GM12878 (cell line): ENCODE results near the gene GPR4. TPM values are rescaled to one million over a fixed set of nuclear protein-coding genes. Genes with fewer than 3 reads are reported as not detected.

Source experiments
- ATAC-seq: fragments of 200-7000 bp; cut with Tn5 transposase; 3 replicates; pipeline ENCODE4 v1.9.1; 2020; ENCODE audit warnings: mild to moderate bottlenecking, moderate library complexity
- BruUV-seq: library from RNA; stranded (reverse); fragments of 400-500 nt; replicated peaks from 2 replicates; lab custom pipeline; 2021; lab: Mats Ljungman, UMichigan
- CTCF ChIA-PET: fragments of 300-600 bp; sonication (Branson Sonifier 250); formaldehyde crosslinking; extraction: SDS; loops from one replicate; lab custom pipeline; 2021; ENCODE audit warnings: inconsistent platforms; lab: Yijun Ruan, JAX
- POLR2A ChIA-PET: fragments of 350-600 bp; formaldehyde crosslinking; extraction: SDS; loops from one replicate; lab custom pipeline; 2021; ENCODE audit warnings: inconsistent platforms; lab: Charles Lee
- RAD21 ChIA-PET: fragments of 300-600 bp; sonication (Branson Sonifier 250); formaldehyde crosslinking; loops from one replicate; lab custom pipeline; 2023; ENCODE audit warnings: antibody characterized with exemption; ENCODE audit not compliant: unreplicated experiment; lab: Charles Lee
- SMC1A ChIA-PET: fragments of 300-600 bp; sonication (Branson Sonifier 250); formaldehyde crosslinking; loops from one replicate; lab custom pipeline; 2023; ENCODE audit not compliant: unreplicated experiment, uncharacterized antibody; lab: Charles Lee
- DNase-seq: peaks from one replicate; pipeline ENCODE4 v3.0.0-alpha.2; 2011; ENCODE audit warnings: low read depth, low spot score
- FAIRE-seq: peaks from 3 replicates; lab custom pipeline; 2011; peaks lifted over from hg19 to GRCh38; lab: Jason Lieb, UNC
- H2AFZ ChIP-seq: 2 replicates; pipeline ENCODE4 v1.6.0; 2011; ENCODE audit warnings: low read depth, low read length, control low read depth; ENCODE audit not compliant: control insufficient read depth
- H3K27ac ChIP-seq: 2 replicates; pipeline ENCODE4 v1.5.1; 2011; ENCODE audit warnings: control low read depth; ENCODE audit not compliant: control insufficient read depth, insufficient read depth
- H3K27me3 ChIP-seq, 2 experiments: replicated peaks in 1 of 2; 2 replicates each; pipeline versions ENCODE4 v1.6.0 to v1.6.1; 2011; ENCODE audit warnings: low read length in 1 of 2; ENCODE audit not compliant: control insufficient read depth in 2 of 2, insufficient read depth in 2 of 2
- H3K36me3 ChIP-seq, 2 experiments: 2 replicates each; pipeline ENCODE4 v1.5.1; 2011; ENCODE audit warnings: low read length in 1 of 2; ENCODE audit not compliant: control insufficient read depth in 2 of 2, insufficient read depth in 2 of 2
- H3K4me1 ChIP-seq: 2 replicates; pipeline ENCODE4 v1.6.1; 2011; ENCODE audit warnings: mild to moderate bottlenecking, low read length, moderate library complexity, mixed read lengths; ENCODE audit not compliant: control insufficient read depth, insufficient read depth
- H3K4me2 ChIP-seq: 2 replicates; pipeline ENCODE4 v1.6.0; 2011; ENCODE audit warnings: control low read depth; ENCODE audit not compliant: control insufficient read depth, insufficient read depth
- H3K4me3 ChIP-seq: fragments of 200-600 bp; sonication (generic); 2 replicates; pipeline ENCODE4 v1.5.1; 2016
- H3K79me2 ChIP-seq: 2 replicates; pipeline ENCODE4 v1.6.0; 2011; ENCODE audit warnings: low read length; ENCODE audit not compliant: control insufficient read depth, insufficient read depth
- H3K9ac ChIP-seq: 2 replicates; pipeline ENCODE4 v1.8.0; 2011; ENCODE audit warnings: low read length, control low read depth, mixed read lengths; ENCODE audit not compliant: control insufficient read depth, insufficient read depth
- H3K9me3 ChIP-seq: replicated peaks from 3 replicates; pipeline ENCODE4 v1.5.1; 2011; ENCODE audit warnings: mild to moderate bottlenecking, low read length; ENCODE audit not compliant: control insufficient read depth, insufficient read depth
- H4K20me1 ChIP-seq: 2 replicates; pipeline ENCODE4 v1.6.0; 2011; ENCODE audit not compliant: control insufficient read depth, insufficient read depth
- ETV6 ChIP-seq, 2 experiments: fragments of 450-650 bp in 1 of 2; IDR thresholded peaks in 1 of 2; conservative IDR thresholded peaks in 1 of 2; 2 replicates each; pipeline ENCODE4 v1.6.1; 2014; ENCODE audit warnings: antibody characterized with exemption in 1 of 2, borderline replicate concordance in 1 of 2, low read depth in 1 of 2, mild to moderate bottlenecking in 1 of 2, moderate library complexity in 1 of 2
- FOXM1 ChIP-seq: IDR thresholded peaks from 2 replicates; pipeline ENCODE4 v1.6.1; 2012; ENCODE audit warnings: low read depth, mild to moderate bottlenecking, inconsistent platforms, low read length, moderate library complexity
- JUND ChIP-seq: IDR thresholded peaks from 2 replicates; pipeline ENCODE4 v1.6.1; 2012; ENCODE audit warnings: low read depth, mild to moderate bottlenecking, low read length, improper control_type of control experiment, moderate library complexity
- LARP7 ChIP-seq: fragments of 450-650 bp; IDR thresholded peaks from 2 replicates; pipeline ENCODE4 v1.6.1; 2017; ENCODE audit warnings: mild to moderate bottlenecking
- NR2C1 ChIP-seq: fragments of 450-650 bp; IDR thresholded peaks from 2 replicates; pipeline ENCODE4 v1.6.1; 2017; ENCODE audit warnings: antibody characterized with exemption, mild to moderate bottlenecking, moderate library complexity
- POLR2A ChIP-seq: IDR thresholded peaks from 2 replicates; pipeline ENCODE4 v1.6.1; 2011; ENCODE audit warnings: low read depth, mild to moderate bottlenecking, low read length
- POLR2AphosphoS5 ChIP-seq: IDR thresholded peaks from 2 replicates; pipeline ENCODE4 v1.6.1; 2011; ENCODE audit warnings: mild to moderate bottlenecking, low read length, inconsistent platforms
- RAD51 ChIP-seq: fragments of 450-650 bp; IDR thresholded peaks from 2 replicates; pipeline ENCODE4 v1.6.1; 2016; ENCODE audit warnings: moderate library complexity, mild to moderate bottlenecking, inconsistent platforms
- RELA ChIP-seq: fragments of 450-650 bp; IDR thresholded peaks from 2 replicates; pipeline ENCODE4 v1.8.0; 2014; ENCODE audit warnings: borderline replicate concordance; ENCODE audit not compliant: partially characterized antibody
- RFX5 ChIP-seq: IDR thresholded peaks from 2 replicates; pipeline ENCODE4 v1.6.1; 2011; ENCODE audit warnings: low read depth, low read length, improper control_type of control experiment
- SMAD5 ChIP-seq: IDR thresholded peaks from 2 replicates; pipeline ENCODE4 v1.6.1; 2016; ENCODE audit warnings: antibody characterized with exemption, low read depth
- SP1 ChIP-seq: IDR thresholded peaks from one replicate; pipeline ENCODE4 v1.6.1; 2011; ENCODE audit warnings: low read depth, low read length
- STAT1 ChIP-seq: fragments of 450-650 bp; conservative IDR thresholded peaks from 2 replicates; pipeline ENCODE4 v1.6.1; 2014; ENCODE audit warnings: antibody characterized with exemption, mild to moderate bottlenecking
- TCF12 ChIP-seq: IDR thresholded peaks from 2 replicates; pipeline ENCODE4 v1.6.1; 2011; ENCODE audit warnings: low read depth, mild to moderate bottlenecking, low read length
- ZSCAN29 ChIP-seq: fragments of 450-650 bp; IDR thresholded peaks from 2 replicates; pipeline ENCODE4 v1.6.1; 2017; ENCODE audit warnings: mild to moderate bottlenecking, moderate library complexity
- WGBS: methylation state at CpG from one replicate; pipeline ENCODE4 v1.1.6; 2016; ENCODE audit warnings: low lambda C conversion rate; ENCODE audit not compliant: insufficient replicate concordance, insufficient coverage; ENCODE audit errors: missing lambda C conversion rate; 5-methylcytosine and 5-hydroxymethylcytosine counted together
- in situ Hi-C: fragments of 300-500 bp; cut with MboI; formaldehyde crosslinking; loops from 9 replicates; pipeline ENCODE4 v1.14.3; 2018; ENCODE audit warnings: mixed read lengths
- intact Hi-C: fragments of 100-400 bp; cut with micrococcal nuclease; formaldehyde crosslinking; loops from one replicate; pipeline ENCODE4 v1.14.2; 2022; ENCODE audit not compliant: unreplicated experiment
- polyA plus RNA-seq, 11 experiments: library from polyadenylated mRNA; depleted of rRNA in 4 of 11; unstranded in 6 of 11; stranded (reverse) in 5 of 11; fragments of >200 nt; fragmentation: Nextera tagmentation in 4 of 11; fragmentation: Illumina TruSeq in 1 of 11; extraction: Ambion mirVana in 4 of 11; extraction: Trizol in 1 of 11; gene quantifications; 1 replicate in 1 of 11; 2 replicates in 10 of 11; pipeline versions ENCODE4 v1.2.1 to v1.2.3, GENCODE V29; 2011 to 2016; ENCODE audit warnings: inconsistent platforms in 2 of 11, missing spikeins in 2 of 11, low read depth in 1 of 11
- total RNA-seq, 4 experiments: library from RNA; depleted of rRNA in 3 of 4; stranded (reverse); fragments of >200 nt in 3 of 4; fragmentation: Illumina TruSeq in 1 of 4; extraction: Trizol in 1 of 4; gene quantifications; 2 replicates each; pipeline versions ENCODE4 v1.2.1 to v1.2.3, GENCODE V29; 2013 to 2021
- TF ChIP-seq, protein P1 (sequence below): IDR thresholded peaks from 2 replicates; pipeline ENCODE4 v1.6.1; 2012; ENCODE audit warnings: improper control_type of control experiment, low read depth, low read length; ENCODE audit not compliant: insufficient replicate concordance

The GPR4 gene
- total and polyA plus RNA-seq, 10 of the 15 experiments (the other 5 are each of a cell fraction or from before 2014, with no cell fraction given), result not detected

DNA sequence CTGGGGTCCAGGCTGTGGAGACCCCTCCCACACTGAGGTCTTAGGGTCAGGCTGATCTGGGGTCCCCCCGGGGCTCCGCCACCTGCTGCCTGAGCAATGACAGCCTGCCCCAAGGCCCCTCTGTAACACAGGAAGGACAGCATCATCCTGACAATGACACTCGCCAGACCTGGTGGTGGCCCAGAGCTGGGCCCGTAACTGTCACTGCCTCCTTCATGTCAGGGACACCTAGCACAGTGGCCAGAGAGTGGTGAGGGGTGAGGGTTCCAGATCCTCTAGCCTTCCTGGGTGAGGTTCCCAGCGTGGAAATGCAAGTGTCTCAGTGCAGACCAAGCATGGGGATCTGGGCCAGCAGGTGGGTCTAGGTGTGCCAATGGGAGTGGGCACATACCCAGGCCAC, 45.2 kb downstream of the GPR4 start:
- Histone ChIP-seq H3K36me3 (peaks cover 3 to 11% of the 10 kb centered on the region in 2 experiments; a peak in 3 of 4 replicates), H3K9ac (no peak overlapping the region), H3K4me3 (no peak overlapping the region), H3K9me3 (no peaks in the 10 kb centered on the region), H3K4me1 (no peaks in the 10 kb centered on the region), H3K27ac (no peak overlapping the region), H3K4me2 (no peak overlapping the region), H4K20me1 (no peaks in the 10 kb centered on the region), H2AFZ (no peak overlapping the region), H3K27me3 (no peaks in the 10 kb centered on the region), H3K79me2 (peaks cover 3% of the 10 kb centered on the region)
- no peak for DNase-seq
- BruUV-seq, result no TSS peak
- in situ Hi-C loops, result no loop called here
- no peak for FAIRE-seq
- ChIA-PET POLR2A (no interaction called here), CTCF (interaction anchor here (1.1 to 2.4 kb wide), 5 partner anchors 14 to 87 kb away, joined by 3 to 12 read pairs (median 4); no protein-coding TSS in a partner anchor), SMC1A (interaction anchor here (1.0 kb wide), 1 partner anchor 13 kb away, joined by 3 read pairs; no protein-coding TSS in a partner anchor), RAD21 (no interaction called here)
- TF ChIP-seq POLR2AphosphoS5 (no peak), POLR2A (no peak), JUND (no peak), RFX5 (no peak), STAT1 (no peak), NR2C1 (no peak), SP1 (no peak), FOXM1 (no peak), LARP7 (no peak), SMAD5 (no peak), ETV6 (conservative IDR thresholded peaks at IDR 0.05 in 1 of 2, IDR thresholded peaks at IDR 0.05 in 1 of 2; ENCODE audit: borderline replicate concordance in 1 of 2, low read depth in 1 of 2) (no peak), RELA (no peak), ZSCAN29 (no peak), TCF12 (no peak), RAD51 (no peak)
- TF ChIP-seq, protein P1, sequence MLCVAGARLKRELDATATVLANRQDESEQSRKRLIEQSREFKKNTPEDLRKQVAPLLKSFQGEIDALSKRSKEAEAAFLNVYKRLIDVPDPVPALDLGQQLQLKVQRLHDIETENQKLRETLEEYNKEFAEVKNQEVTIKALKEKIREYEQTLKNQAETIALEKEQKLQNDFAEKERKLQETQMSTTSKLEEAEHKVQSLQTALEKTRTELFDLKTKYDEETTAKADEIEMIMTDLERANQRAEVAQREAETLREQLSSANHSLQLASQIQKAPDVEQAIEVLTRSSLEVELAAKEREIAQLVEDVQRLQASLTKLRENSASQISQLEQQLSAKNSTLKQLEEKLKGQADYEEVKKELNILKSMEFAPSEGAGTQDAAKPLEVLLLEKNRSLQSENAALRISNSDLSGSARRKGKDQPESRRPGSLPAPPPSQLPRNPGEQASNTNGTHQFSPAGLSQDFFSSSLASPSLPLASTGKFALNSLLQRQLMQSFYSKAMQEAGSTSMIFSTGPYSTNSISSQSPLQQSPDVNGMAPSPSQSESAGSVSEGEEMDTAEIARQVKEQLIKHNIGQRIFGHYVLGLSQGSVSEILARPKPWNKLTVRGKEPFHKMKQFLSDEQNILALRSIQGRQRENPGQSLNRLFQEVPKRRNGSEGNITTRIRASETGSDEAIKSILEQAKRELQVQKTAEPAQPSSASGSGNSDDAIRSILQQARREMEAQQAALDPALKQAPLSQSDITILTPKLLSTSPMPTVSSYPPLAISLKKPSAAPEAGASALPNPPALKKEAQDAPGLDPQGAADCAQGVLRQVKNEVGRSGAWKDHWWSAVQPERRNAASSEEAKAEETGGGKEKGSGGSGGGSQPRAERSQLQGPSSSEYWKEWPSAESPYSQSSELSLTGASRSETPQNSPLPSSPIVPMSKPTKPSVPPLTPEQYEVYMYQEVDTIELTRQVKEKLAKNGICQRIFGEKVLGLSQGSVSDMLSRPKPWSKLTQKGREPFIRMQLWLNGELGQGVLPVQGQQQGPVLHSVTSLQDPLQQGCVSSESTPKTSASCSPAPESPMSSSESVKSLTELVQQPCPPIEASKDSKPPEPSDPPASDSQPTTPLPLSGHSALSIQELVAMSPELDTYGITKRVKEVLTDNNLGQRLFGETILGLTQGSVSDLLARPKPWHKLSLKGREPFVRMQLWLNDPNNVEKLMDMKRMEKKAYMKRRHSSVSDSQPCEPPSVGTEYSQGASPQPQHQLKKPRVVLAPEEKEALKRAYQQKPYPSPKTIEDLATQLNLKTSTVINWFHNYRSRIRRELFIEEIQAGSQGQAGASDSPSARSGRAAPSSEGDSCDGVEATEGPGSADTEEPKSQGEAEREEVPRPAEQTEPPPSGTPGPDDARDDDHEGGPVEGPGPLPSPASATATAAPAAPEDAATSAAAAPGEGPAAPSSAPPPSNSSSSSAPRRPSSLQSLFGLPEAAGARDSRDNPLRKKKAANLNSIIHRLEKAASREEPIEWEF, result no peak
- intact Hi-C loops, result no loop called here
- no peak for ATAC-seq
- WGBS, result 97% methylated on average over 5 of the region's 5 CpGs
